Measurements from ENCODE around the gene TMEM175.
A peak's percentile ranks its signal among the peaks of the same experiment; 100 is the strongest.
"Not testable (repeated sequence)": the region's sequence is repeated elsewhere in the genome, so short reads cannot be mapped to it uniquely, and the experiment has no call there.

Gene TMEM175

GRCh38 chr4:918591-918990 is 13.7 kb upstream of the TMEM175 start:
- not testable (repeated sequence) for DNase-seq

DNA sequence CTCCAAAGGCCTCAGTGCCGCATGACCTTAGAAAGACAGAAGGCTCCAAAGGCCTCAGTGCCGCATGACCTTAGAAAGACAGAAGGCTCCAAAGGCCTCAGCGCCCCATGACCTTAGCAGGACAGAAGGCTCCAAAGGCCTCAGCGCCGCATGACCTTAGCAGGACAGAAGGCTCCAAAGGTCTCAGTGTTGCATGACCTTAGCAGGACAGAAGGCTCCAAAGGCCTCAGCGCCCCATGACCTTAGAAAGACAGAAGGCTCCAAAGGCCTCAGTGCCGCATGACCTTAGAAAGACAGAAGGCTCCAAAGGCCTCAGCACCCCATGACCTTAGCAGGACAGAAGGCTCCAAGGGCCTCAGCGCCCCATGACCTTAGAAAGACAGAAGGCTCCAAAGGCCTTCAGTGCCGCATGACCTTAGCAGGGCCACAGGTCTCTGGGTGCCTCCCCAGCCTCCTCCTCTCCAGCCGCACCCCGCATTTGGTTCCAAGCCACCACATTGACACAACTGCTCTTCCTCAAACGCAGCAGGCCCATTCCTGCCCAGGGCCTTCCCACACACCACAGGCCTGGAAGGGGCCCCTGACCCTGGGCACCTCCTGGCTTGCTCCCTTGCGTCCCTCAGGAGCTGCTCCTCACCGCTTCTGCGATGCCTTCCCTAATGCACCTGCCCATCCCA is 13.1 kb upstream of the TMEM175 start:
- not testable (repeated sequence) for DNase-seq

DNA sequence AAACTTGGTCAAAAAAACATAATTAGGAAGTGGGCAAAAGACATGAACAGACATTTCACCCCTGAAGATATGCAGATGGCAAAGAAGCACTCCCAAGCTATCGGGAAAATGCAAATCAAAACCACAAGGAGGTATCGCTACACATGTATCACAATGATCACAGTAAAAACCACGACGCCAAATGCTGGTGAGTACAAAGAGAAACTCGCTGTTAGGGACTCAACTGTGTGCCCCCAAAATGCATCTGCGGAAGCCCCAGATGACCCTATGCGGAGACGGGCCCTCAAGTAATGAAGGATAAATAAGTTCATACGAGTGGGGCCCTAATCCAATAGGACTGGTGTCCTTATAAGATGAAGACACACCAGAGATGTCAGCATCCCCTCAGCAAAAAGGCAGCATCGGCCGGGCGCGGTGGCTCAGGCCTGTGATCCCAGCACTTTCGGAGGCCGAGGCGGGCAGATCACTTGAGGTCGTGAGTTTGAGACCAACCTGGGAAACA is 10.4 kb upstream of the TMEM175 start:
- DNase-seq: no peak

GRCh38 chr4:924107-925096 is 7.9 kb upstream of the TMEM175 start:
- DNase-seq: peak; percentile 28

DNA sequence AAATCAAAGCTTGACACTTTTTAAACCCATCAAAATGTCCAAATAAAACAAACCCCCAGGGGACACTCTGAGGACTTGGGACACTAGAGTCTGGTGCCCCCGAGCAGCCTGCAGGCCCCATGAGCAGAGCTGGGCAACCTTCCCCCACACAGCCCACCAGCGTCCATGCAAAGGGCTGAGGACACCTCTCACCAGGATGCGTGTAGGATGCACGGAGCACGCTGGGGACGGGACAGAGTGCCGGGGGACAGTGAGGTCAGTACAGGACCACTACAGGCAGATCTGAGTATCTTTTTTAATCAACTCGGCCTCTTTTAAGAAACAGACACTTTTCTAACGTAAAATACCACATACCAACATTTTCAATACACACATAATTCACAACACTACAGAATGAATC is 7.1 kb upstream of the TMEM175 start:
- no peak for DNase-seq

DNA sequence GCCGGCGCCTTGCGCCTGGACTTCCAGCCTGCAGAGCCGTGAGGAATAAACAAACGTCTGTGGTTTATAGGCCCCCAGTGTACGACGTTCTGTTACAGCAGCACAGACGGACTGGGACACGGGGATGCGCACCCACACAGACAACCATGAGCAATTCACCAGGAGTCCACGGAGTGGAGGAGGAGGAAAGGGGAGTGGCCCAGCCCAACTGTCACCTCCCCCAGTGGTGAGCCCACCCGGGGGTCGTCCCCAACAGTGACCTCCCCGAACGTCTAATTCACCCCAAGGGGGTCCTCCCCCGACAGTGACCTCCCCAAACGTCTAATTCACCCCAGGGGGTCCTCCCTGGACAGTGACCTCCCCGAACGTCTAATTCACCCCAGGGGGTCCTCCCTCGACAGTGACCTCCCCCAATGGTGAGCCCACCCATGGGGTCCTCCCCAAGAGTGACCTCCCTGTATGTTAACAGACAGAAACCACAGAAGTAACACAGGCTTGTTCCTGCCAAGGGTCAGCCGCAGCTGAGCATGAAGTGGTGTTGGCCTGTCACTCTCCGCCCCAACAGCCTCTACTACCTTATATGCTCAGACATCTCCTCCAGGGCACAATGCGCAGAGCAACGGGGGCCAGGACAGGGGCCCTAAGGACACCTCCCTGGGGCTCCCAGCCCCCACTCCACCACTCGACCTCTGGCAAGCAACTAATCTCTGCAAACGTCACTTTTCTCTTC is 6.3 kb upstream of the TMEM175 start:
- DNase-seq: no peak

DNA sequence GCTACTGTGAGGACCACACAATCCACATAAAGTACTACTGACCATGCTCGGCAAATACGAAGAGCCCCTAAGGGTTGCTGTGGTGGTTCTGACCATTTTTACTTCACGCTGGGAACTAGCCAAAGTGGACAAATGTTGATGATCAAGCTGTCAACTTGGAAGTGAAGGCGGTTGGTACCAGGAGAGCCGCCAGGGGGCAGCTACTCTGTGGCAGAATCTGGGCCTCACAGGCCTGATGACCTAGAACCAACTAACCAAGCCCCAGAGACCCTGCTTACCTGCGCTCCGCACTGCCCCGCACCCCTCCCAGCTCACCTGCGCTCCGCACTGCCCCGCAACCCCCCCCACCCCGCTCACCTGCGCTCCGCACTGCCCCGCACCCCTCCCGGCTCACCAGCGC is 5.7 kb upstream of the TMEM175 start:
- no peak for DNase-seq

DNA sequence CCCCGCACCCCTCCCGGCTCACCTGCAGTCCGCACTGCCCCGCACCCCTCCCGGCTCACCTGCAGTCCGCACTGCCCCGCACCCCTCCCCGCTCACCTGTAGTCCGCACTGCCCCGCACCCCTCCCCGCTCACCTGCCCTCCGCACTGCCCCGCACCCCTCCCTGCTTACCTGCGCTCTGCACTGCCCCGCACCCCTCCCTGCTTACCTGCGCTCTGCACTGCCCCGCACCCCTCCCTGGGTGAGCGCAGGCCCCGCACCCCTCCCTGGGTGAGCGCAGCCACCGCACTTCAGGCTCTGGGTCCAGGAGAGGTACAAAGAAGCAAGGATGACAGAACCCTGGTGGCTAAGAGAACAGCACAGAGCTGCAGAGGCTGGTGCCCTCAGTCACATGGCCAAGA is 4.7 kb upstream of the TMEM175 start:
- DNase-seq: not testable (repeated sequence)

DNA sequence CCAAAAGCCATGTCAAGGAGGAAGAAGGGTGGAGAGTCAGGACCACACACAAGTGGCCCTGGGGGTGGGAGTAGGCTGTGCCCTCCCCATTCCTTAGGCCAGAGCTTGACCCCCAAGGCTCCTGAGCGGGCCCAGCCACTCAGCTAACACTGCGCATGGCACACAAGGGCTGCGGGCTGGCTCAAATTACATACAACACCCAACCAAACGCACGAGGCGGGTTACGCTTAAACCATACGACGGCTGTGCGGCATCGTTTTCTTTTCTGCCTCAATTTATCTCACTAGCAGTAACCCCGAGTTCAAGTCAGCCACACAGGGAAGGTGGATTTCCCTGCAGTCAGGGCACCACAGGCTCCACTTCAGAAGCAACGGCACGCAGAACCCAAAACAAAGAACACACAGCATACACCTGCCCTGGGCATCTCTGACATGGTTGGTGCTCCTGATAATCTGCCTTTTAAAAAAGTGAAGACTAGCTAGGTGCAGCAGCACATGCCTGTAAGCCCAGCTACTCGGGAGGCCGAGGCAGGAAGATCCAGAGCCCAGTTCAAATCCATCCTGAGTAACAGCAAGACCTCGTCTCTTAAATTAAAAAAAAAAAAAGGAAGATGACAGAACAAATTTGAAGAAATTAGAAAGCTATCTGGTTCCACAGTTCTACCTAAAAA is 3.0 kb upstream of the TMEM175 start:
- DNase-seq: no peak

DNA sequence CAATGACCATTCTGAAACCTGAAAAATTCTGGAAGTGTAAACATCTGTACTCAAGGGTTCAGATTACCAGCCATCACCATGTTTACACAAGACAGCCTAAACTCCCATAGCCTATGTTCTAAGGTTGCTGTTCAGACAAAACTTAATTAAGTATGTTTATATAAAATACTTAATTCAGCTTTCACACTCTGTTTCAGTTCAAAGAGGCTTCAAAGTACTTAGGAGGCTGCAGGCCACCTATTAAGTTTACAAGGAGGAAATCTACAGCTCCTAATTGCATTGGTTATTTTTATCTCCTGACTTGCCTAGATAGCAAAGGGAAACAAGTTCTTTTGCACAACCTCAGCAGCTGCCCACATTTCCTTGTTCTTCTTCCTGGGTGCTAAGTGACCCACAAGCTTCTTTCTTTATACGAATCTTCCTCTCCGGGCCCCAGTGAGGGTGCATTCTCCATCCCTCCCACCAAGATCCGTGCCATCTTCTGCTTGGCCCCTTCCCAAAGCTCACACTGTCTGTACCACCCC is 2.2 kb upstream of the TMEM175 start:
- DNase-seq: no peak

DNA sequence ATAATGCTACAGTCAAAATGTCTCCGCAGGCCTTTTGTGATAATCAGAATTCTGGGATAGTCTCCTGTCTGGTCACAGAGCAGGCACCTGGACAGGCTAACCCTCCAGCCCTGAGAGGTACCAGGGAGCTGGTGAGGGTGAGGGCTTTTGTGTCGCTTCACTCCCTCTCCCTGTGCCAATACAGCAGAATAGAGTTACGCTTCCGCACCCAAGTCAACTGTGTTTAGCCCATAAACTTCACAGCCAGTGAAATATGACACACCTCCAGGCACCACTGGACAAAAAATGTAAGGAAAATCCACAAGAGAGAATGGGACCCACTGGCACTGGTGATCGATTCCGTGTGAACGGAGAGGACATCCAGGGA is 1.4 kb upstream of the TMEM175 start:
- no peak for DNase-seq

DNA sequence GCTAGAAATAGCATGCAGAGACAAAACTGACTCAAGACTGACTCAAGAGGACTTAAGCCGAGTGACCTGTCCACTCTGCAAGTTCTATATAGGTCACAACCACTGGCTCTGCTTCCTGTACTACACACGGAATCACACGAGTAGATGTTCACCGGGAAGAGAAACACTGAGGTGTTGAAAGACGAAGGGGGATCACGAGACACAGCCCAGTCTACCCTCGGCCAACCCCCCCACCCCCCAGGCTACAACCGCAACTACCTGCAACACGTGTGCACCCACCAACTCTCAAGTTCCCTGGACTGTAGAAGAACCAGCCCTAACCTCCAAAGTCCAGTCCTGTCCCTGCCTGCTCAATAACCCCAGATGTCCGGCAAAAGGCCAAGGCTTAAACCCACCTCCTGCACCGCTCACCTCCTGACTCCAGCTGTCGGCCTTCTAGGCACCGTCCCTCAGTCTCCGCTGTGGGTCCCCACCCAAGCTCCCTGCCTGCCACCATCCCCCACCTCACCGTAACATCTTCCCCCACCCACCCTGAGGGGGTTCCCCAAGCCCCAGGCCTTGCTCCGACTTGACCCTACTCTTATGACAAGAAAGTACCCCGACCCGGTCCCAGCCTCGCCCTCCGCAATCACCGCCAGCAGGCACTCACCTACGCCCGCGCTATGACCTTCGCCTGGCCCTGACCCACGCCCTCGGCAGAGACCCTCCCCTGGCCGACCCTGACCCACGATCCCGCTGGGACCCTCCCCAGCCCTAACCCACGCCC is 883 bp upstream of the TMEM175 start:
- no peak for DNase-seq

DNA sequence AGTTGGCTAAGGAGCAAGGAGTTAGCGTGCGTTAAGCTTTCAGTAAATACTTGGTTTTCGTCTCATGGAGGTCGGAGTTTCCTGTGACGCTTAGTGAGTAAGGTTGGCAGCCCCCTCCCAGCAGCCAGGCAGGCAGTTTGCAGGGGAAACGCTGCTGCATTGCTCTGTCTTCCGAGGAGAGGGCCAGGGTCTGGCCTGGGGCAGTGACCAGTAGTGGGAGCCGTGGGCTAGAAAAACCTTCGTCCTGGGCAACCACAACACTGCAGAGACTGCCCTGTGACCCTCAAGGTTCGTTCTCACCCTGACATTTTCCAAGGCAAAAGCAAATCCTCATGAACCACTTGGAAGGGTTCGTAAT is 432 bp downstream of the TMEM175 start:
- no peak for DNase-seq

GRCh38 chr4:939508-939907 is 7.2 kb downstream of the TMEM175 start:
- DNase-seq: not testable (repeated sequence)

GRCh38 chr4:945274-946102 is 13.2 kb downstream of the TMEM175 start:
- DNase-seq: no peak

- no peak for DNase-seq
These were observed 13.8 kb downstream of the TMEM175 start for GRCh38 chr4:946103-946450.

- DNase-seq: no peak
These were observed 14.5 kb downstream of the TMEM175 start for GRCh38 chr4:946517-947471.

- DNase-seq: no peak
These were observed 15.3 kb downstream of the TMEM175 start for GRCh38 chr4:947491-947971.

DNA sequence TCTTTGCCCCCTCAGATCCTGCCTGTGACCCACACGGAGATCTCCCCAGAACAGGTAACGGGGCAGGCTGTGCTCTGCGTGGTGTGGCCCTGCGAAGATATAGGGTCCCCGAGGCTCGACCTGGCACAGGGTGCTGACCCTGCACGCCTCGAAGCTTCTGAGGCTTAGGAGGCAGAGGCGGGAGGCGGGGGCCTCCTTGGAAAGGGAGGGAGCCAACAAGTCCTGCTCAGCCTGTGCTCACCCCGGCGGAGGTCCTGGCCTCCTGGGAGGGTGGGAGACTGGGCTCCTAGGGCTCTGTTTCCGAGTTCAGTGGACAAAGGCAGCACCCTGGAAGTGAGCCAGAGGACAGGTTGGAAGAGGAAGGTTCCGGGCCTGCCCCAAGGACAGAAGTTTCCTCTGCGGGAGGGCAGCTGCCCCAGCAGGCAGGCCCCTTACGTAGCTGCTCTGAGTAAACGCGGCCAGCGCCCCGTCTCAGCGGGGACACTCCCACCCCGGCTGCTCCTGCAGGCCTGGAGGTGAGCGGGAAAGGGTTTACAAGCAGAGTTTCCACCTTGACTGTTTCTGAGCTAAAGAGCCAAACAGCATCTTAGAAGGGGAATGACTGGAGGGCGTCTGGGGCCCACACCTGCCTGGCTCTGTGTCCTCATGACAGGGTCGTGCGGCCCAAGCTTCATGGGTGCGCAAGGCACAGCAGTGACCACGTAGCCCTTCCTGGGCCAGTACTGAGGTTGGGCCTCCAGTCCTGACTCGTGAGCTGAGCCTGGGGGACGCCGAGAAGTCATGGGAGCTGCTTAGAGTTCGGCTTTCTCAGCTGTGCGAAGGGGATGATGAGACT is 16.1 kb downstream of the TMEM175 start:
- no peak for DNase-seq

Data from NCI-H187 treated with DMSO at 0.1 percent for 48 hours (cell line).